NCI-H526 (cell line): Measurements from ENCODE around the gene LGALS9B.
"Not testable (repeated sequence)": the region's sequence is repeated elsewhere in the genome, so short reads cannot be mapped to it uniquely, and the experiment has no call there.

ENCODE experiments used
- DNase-seq, 2 experiments: peaks; one replicate each; lab custom pipeline; 2025; lab: John Stamatoyannopoulos, UW

The LGALS9B gene

GRCh38 chr17:20416381-20416911, 50.9 kb downstream of the LGALS9B start:
- not testable (repeated sequence) for DNase-seq

DNA sequence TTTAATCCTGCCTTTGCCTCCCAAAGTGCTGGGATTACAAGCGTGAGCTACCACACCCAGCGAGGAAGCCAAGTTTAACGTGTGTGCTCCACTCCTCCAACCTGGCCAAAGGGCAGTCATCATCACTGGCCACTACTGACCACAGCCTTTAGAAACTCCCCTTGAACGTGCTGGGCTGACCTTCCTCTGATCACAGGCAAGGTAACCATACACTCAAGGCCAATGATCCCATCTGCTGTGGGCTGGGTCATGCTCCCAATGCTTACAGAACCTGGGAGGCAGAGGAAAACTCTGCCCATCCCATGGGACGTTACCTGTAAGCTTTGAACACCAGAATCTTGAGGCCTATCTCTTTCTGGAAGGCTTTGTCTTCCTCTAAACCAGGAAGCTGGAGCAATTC, 51.9 kb downstream of the LGALS9B start:
- DNase-seq: not testable (repeated sequence)

DNA sequence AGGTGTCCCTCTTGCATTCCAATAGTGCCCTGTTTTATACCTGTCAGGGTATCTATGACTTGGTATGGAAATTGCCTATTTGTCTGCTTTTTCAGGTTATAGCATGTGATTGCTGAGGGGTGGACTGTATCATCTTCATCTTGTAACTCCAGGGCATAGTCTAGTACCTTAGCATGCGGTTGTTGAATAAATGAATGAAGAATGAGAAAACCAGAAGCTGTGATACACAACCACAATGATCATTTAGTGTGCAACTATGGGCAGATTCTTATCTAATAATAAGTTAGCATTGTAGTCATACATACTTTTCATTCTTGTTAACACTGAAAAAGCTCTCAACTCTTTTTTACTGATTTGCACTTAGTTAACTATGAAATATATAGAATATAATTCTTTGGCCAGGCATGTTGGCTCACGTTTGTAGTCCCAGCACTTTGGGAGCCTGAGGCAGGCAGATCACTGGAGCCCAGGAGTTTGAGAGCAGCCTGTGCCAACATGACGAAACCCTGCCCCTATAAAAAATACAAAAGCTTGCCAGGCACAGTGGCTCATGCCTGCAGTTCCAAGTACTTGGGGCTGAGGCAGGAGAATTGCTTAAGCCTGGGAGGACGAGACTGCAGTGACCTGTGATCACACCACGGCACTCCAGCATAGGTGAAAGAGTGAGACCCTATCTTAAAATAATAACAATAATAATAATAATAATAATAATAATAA, 65.9 kb downstream of the LGALS9B start:
- not testable (repeated sequence) for DNase-seq

GRCh38 chr17:20400559-20401305, 66.6 kb downstream of the LGALS9B start:
- DNase-seq: not testable (repeated sequence)
